Activated CD4-positive, alpha-beta T cell treated with anti-CD3 and anti-CD28 coated beads for 36 hours (primary cell): ENCODE data around the gene AGO1. TPM values are rescaled to one million over a fixed set of nuclear protein-coding genes. Genes with fewer than 3 reads are reported as not detected.
A peak's percentile ranks its signal among the peaks of the same experiment; 100 is the strongest.
"Not testable (repeated sequence)": the region's sequence is repeated elsewhere in the genome, so short reads cannot be mapped to it uniquely, and the experiment has no call there.

Experiments
- ATAC-seq: fragments of 200-7000 bp; cut with Tn5 transposase; one replicate; pipeline ENCODE4 v1.10.0; 2021; ENCODE audit warnings: mild to moderate bottlenecking, moderate library complexity
- CTCF ChIA-PET: fragments of 350-600 bp; sonication (Branson Sonifier 250); formaldehyde crosslinking; loops from one replicate; lab custom pipeline; 2021; ENCODE audit warnings: antibody characterized with exemption; lab: Charles Lee
- POLR2A ChIA-PET: fragments of 350-600 bp; sonication (Branson Sonifier 250); formaldehyde crosslinking; loops from one replicate; lab custom pipeline; 2021; ENCODE audit warnings: antibody characterized with exemption, inconsistent platforms; lab: Charles Lee
- DNase-seq: peaks from one replicate; pipeline ENCODE4 v3.0.0-alpha.2; 2020
- H3K27ac Mint-ChIP-seq: one replicate; pipeline ENCODE4 v1.8.0; 2021; ENCODE audit warnings: mixed read lengths
- H3K27me3 Mint-ChIP-seq: one replicate; pipeline ENCODE4 v1.8.0; 2021; ENCODE audit warnings: mixed read lengths
- H3K36me3 Mint-ChIP-seq: one replicate; pipeline ENCODE4 v1.8.0; 2021; ENCODE audit warnings: low read depth, mixed read lengths
- H3K4me1 Mint-ChIP-seq: one replicate; pipeline ENCODE4 v1.8.0; 2021; ENCODE audit warnings: mixed read lengths
- H3K4me3 Mint-ChIP-seq: one replicate; pipeline ENCODE4 v1.8.0; 2021; ENCODE audit warnings: mild to moderate bottlenecking, moderate library complexity, mixed read lengths
- H3K9me3 Mint-ChIP-seq: one replicate; pipeline ENCODE4 v1.8.0; 2021; ENCODE audit warnings: low read depth, mixed read lengths
- intact Hi-C, 2 experiments: fragments of 100-400 bp; cut with DNase I in 1 of 2; cut with micrococcal nuclease in 1 of 2; formaldehyde crosslinking; loops; one replicate each; pipeline versions ENCODE4 v1.14.2 to v1.15.1; 2022 to 2024; cut with DNase I, micrococcal nuclease
- total RNA-seq, 2 experiments: library from RNA; stranded (reverse); gene quantifications; one replicate each; pipeline ENCODE4 v1.2.3, GENCODE V29; 2021

The AGO1 gene
- total RNA-seq, 2 experiments from 2014 or later = 31.5 to 34.6 TPM

- no peak overlapping the region for H3K4me3 Mint-ChIP-seq
- ChIA-PET CTCF (interaction anchor here (0.6 kb wide), 1 partner anchor 15 kb away, joined by 4 read pairs; no protein-coding TSS in a partner anchor), POLR2A (no interaction called here)
- no peaks in the 10 kb centered on the region for H3K4me1 Mint-ChIP-seq
- no peaks in the 10 kb centered on the region for H3K9me3 Mint-ChIP-seq
- DNase-seq (no peak), ATAC-seq (no peak)
- no peaks in the 10 kb centered on the region for H3K27me3 Mint-ChIP-seq
- no peaks in the 10 kb centered on the region for H3K36me3 Mint-ChIP-seq
- no peak overlapping the region for H3K27ac Mint-ChIP-seq
- intact Hi-C loops = no loop called here
Measured at GRCh38 chr1:35870651-35871309, 12.2 kb upstream of the AGO1 start.

- no peak overlapping the region for H3K27ac Mint-ChIP-seq
- H3K9me3 Mint-ChIP-seq = no peaks in the 10 kb centered on the region
- ATAC-seq (no peak), DNase-seq (no peak)
- H3K4me1 Mint-ChIP-seq = no peaks in the 10 kb centered on the region
- intact Hi-C loops = no loop called here
- ChIA-PET CTCF (interaction anchor here (0.7 to 1.1 kb wide), 4 partner anchors 8 to 104 kb away, joined by 3 to 7 read pairs (median 5); partner anchors contain the start of genes AGO1 and CLSPN), POLR2A (interaction anchor here (0.6 kb wide), 1 partner anchor 76 kb away, joined by 6 read pairs; no protein-coding TSS in a partner anchor)
- H3K36me3 Mint-ChIP-seq = no peaks in the 10 kb centered on the region
- H3K27me3 Mint-ChIP-seq = no peaks in the 10 kb centered on the region
- H3K4me3 Mint-ChIP-seq = no peak overlapping the region
Measured at GRCh38 chr1:35873243-35873750, 9.7 kb upstream of the AGO1 start.

- H3K27ac Mint-ChIP-seq, ATAC-seq, H3K4me3 Mint-ChIP-seq, DNase-seq, H3K27me3 Mint-ChIP-seq, intact Hi-C loops, H3K4me1 Mint-ChIP-seq, H3K9me3 Mint-ChIP-seq, POLR2A ChIA-PET, H3K36me3 Mint-ChIP-seq: not testable (repeated sequence)
- CTCF ChIA-PET = interaction anchor here (0.6 kb wide), 1 partner anchor 9 kb away, joined by 3 read pairs; the partner anchor contains the start of gene AGO1
Measured at GRCh38 chr1:35874115-35874514, 8.9 kb upstream of the AGO1 start.

- H3K36me3 Mint-ChIP-seq = no peaks in the 10 kb centered on the region
Measured at GRCh38 chr1:35876988-35877387, 6.0 kb upstream of the AGO1 start.

GRCh38 chr1:35881850-35882273 lies 1.1 kb upstream of the AGO1 start:
- H3K9me3 Mint-ChIP-seq = no peaks in the 10 kb centered on the region
- POLR2A ChIA-PET = no interaction called here
- no peaks in the 10 kb centered on the region for H3K27me3 Mint-ChIP-seq
- ATAC-seq (no peak), DNase-seq (no peak)
- H3K4me3 Mint-ChIP-seq = peak overlapping the region; percentile 20
- CTCF ChIA-PET = interaction anchor here (0.8 to 2.8 kb wide), 5 partner anchors 9 to 205 kb away, joined by 3 to 17 read pairs (median 3); partner anchors contain the start of gene AGO3
- intact Hi-C loops = loop anchor here (2.0 to 10.0 kb wide), 6 partner anchors 71 to 850 kb away; partner anchors contain the start of genes ADPRS (in 1 of the 2), PSMB2 (in 1 of the 2), STK40 (in 1 of the 2) and TEKT2 (in 1 of the 2)
- H3K4me1 Mint-ChIP-seq = peaks cover 37% of the 10 kb centered on the region
- no peaks in the 10 kb centered on the region for H3K36me3 Mint-ChIP-seq
- H3K27ac Mint-ChIP-seq = no peak overlapping the region

More at GRCh38 chr1:35876988-35877387, 6.0 kb upstream of the AGO1 start:
- DNase-seq = peak; percentile 16
- no peak for ATAC-seq
- Mint-ChIP-seq H3K4me3 (no peak overlapping the region), H3K27ac (no peak overlapping the region), H3K27me3 (no peaks in the 10 kb centered on the region), H3K4me1 (peaks cover 5% of the 10 kb centered on the region), H3K9me3 (no peaks in the 10 kb centered on the region)
- ChIA-PET CTCF (no interaction called here), POLR2A (no interaction called here)
- intact Hi-C loops = no loop called here

GRCh38 chr1:35882586-35882944 lies 444 bp upstream of the AGO1 start:
- no peaks in the 10 kb centered on the region for H3K27me3 Mint-ChIP-seq
- POLR2A ChIA-PET = interaction anchor here (1.1 kb wide), 1 partner anchor 48 kb away, joined by 6 read pairs; the partner anchor contains the start of gene AGO3
- intact Hi-C loops = loop anchor here (2.0 to 10.0 kb wide), 6 partner anchors 72 to 850 kb away; partner anchors contain the start of genes ADPRS (in 1 of the 2), PSMB2 (in 1 of the 2), STK40 (in 1 of the 2) and TEKT2 (in 1 of the 2)
- H3K4me3 Mint-ChIP-seq = peak overlapping the region; percentile 20
- DNase-seq (peak; percentile 7), ATAC-seq (peak; percentile 1)
- H3K9me3 Mint-ChIP-seq = no peaks in the 10 kb centered on the region
- peak overlapping the region; percentile 73 for H3K27ac Mint-ChIP-seq
- peaks cover 44% of the 10 kb centered on the region for H3K4me1 Mint-ChIP-seq
- H3K36me3 Mint-ChIP-seq = no peaks in the 10 kb centered on the region
- CTCF ChIA-PET = interaction anchor here (0.5 to 2.8 kb wide), 8 partner anchors 9 to 484 kb away, joined by 3 to 17 read pairs (median 3); partner anchors contain the start of genes AGO3 and CLSPN

GRCh38 chr1:35883635-35884101 lies 659 bp downstream of the AGO1 start:
- ATAC-seq = peak; percentile 10
- DNase-seq = peak; percentile 68
- no peaks in the 10 kb centered on the region for H3K27me3 Mint-ChIP-seq
- intact Hi-C loops = loop anchor here (1.0 to 10.0 kb wide), 12 partner anchors 48 to 851 kb away; partner anchors contain the start of genes ADPRS (in 2 of the 2), AGO3 (in 2 of the 2), CLSPN (in 1 of the 2) and KIAA0319L (in 1 of the 2)
- H3K4me3 Mint-ChIP-seq = peak overlapping the region; percentile 91
- peaks cover 46% of the 10 kb centered on the region for H3K4me1 Mint-ChIP-seq
- CTCF ChIA-PET = interaction anchor here (0.5 to 2.8 kb wide), 19 partner anchors 9 to 433 kb away, joined by 3 to 17 read pairs (median 4); partner anchors contain the start of genes AGO3 and CLSPN
- no peaks in the 10 kb centered on the region for H3K9me3 Mint-ChIP-seq
- POLR2A ChIA-PET = interaction anchor here (0.6 to 1.1 kb wide), 2 partner anchors 47 to 303 kb away, joined by 4 to 6 read pairs; partner anchors contain the start of gene AGO3
- peak overlapping the region; percentile 71 for H3K27ac Mint-ChIP-seq
- peaks cover 3% of the 10 kb centered on the region for H3K36me3 Mint-ChIP-seq

GRCh38 chr1:35884934-35885333 lies 1.9 kb downstream of the AGO1 start:
- no peak overlapping the region for H3K4me3 Mint-ChIP-seq
- peaks cover 46% of the 10 kb centered on the region for H3K4me1 Mint-ChIP-seq
- H3K9me3 Mint-ChIP-seq = no peaks in the 10 kb centered on the region
- ChIA-PET CTCF (interaction anchor here (0.6 to 0.7 kb wide), 2 partner anchors 35 to 46 kb away, joined by 3 read pairs; partner anchors contain the start of gene AGO3), POLR2A (no interaction called here)
- intact Hi-C loops = loop anchor here (5.0 to 10.0 kb wide), 3 partner anchors 200 to 853 kb away; partner anchors contain the start of genes ADPRS (in 1 of the 2), STK40 (in 1 of the 2), TEKT2 (in 1 of the 2) and ZMYM6 (in 1 of the 2)
- DNase-seq = no peak
- no peaks in the 10 kb centered on the region for H3K27me3 Mint-ChIP-seq
- peaks cover 5% of the 10 kb centered on the region for H3K36me3 Mint-ChIP-seq
- H3K27ac Mint-ChIP-seq = no peak overlapping the region
- no peak for ATAC-seq

- H3K4me1 Mint-ChIP-seq = peaks cover 46% of the 10 kb centered on the region
- H3K9me3 Mint-ChIP-seq = no peaks in the 10 kb centered on the region
- ATAC-seq (no peak), DNase-seq (no peak)
- CTCF ChIA-PET = interaction anchor here (0.7 kb wide), 1 partner anchor 15 kb away, joined by 4 read pairs; no protein-coding TSS in a partner anchor
- POLR2A ChIA-PET = no interaction called here
- H3K27me3 Mint-ChIP-seq = no peaks in the 10 kb centered on the region
- intact Hi-C loops = loop anchor here (10.0 kb wide), 2 partner anchors 199 to 499 kb away; partner anchors contain the start of genes ADPRS (in 1 of the 2), STK40 (in 1 of the 2) and TEKT2 (in 1 of the 2)
- H3K27ac Mint-ChIP-seq = no peak overlapping the region
- no peak overlapping the region for H3K4me3 Mint-ChIP-seq
- H3K36me3 Mint-ChIP-seq = peaks cover 8% of the 10 kb centered on the region
Measured at GRCh38 chr1:35885961-35886558, 3.1 kb downstream of the AGO1 start.

- H3K4me3 Mint-ChIP-seq = no peak overlapping the region
- peaks cover 43% of the 10 kb centered on the region for H3K4me1 Mint-ChIP-seq
- H3K36me3 Mint-ChIP-seq = peaks cover 10% of the 10 kb centered on the region
- ChIA-PET POLR2A (no interaction called here), CTCF (no interaction called here)
- H3K27ac Mint-ChIP-seq = peak overlapping the region; percentile 5
- H3K9me3 Mint-ChIP-seq = no peaks in the 10 kb centered on the region
- no peaks in the 10 kb centered on the region for H3K27me3 Mint-ChIP-seq
- DNase-seq (no peak), ATAC-seq (no peak)
- intact Hi-C loops = loop anchor here (10.0 kb wide), 2 partner anchors 198 to 498 kb away; partner anchors contain the start of genes ADPRS (in 1 of the 2), STK40 (in 1 of the 2) and TEKT2 (in 1 of the 2)
Measured at GRCh38 chr1:35886577-35887431, 3.8 kb downstream of the AGO1 start.
